Ureter (tissue), 1 donor: ENCODE measurements around the gene STRN4. TPM values are rescaled to one million over a fixed set of nuclear protein-coding genes. Genes with fewer than 3 reads are reported as not detected.

Source experiments
- DNase-seq: peaks from one replicate; pipeline ENCODE4 v3.0.0-alpha.2; 2020; ENCODE audit warnings: low spot score
- total RNA-seq: library from RNA; stranded (reverse); gene quantifications from one replicate; pipeline ENCODE4 v1.2.4, GENCODE V29; 2023
- donor health status: DM: yes; HTN: yes; CAD: no.

The STRN4 gene
- total RNA-seq, 1 donor from 2014 or later: 67.6 TPM

DNA sequence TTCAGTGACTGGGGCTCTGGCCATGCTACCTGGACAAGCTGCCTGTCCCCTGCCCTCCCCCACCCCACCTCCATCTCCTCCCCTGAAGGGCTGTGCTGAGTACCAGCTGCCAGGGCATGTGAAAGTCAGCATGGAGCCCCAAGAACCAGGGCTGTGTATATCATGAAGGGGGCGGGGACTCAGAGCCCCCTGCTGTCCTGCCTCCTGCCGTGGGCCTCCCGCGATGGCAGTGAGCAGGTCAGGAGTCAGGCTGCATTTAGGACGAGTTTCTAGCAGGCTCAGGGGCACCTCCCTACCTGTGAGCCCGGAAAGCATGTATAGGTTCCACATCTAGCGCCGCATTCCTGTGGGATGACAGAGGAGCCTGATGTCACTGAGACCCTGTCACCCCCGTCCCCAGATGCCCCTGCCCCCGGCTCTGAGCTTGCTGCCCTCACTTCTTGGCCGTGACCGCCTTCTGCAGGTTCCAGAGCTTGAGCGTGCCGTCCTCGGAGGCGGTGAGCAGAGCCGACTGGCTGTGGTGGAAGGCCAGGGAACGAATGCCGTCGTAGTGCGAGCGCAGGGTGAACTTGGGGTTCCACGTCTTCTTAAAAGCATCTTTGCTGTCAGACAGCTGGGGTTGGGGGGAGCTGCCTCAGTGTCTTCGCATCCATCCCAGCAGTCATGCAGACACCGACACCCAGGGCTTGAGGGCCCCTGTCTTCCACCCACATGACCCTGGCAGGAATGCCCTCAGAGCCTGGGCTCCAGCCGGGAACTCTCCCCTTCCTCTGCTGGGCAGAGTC lies 21.0 kb downstream of the STRN4 start:
- DNase-seq: no peak

DNA sequence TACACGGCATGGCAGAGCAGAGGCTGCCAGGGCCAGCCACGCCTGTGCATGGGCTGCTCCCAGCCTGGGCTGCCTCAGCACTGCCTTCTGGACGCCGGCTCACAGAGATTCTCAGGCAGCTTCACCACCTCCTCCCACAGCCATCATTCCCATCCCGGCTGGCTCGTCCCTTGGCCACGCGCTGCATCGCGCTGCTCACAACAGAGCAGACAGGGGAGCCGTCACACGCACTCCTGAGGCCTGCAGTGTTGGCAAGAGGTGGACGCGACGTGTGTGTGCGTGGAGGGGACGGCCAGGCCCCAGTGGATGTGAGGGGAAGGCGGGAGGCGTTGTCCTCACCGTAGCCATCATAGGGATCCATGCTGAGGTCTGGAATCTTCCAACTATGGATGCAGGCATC lies 21.8 kb downstream of the STRN4 start:
- no peak for DNase-seq

DNA sequence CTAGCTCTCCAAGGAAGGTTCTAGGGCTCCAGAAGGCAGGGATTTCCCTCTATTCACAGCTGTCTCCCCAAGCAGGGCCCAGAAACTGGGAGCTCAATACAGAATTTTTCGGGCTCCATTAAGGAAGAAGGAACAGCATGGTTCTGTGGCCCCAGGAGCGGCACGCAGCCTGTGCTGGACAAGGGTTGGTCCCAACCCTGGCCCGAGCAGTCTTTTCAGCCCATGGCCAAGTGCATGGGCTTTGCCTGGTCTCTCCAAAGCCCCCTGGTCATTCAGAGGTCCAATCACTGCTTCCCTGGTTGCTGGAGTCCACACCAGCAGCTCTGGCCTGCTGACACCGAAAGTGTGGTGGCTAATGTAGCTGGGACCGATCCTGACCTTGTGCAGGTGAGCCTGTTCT lies 22.8 kb downstream of the STRN4 start:
- no peak for DNase-seq

DNA sequence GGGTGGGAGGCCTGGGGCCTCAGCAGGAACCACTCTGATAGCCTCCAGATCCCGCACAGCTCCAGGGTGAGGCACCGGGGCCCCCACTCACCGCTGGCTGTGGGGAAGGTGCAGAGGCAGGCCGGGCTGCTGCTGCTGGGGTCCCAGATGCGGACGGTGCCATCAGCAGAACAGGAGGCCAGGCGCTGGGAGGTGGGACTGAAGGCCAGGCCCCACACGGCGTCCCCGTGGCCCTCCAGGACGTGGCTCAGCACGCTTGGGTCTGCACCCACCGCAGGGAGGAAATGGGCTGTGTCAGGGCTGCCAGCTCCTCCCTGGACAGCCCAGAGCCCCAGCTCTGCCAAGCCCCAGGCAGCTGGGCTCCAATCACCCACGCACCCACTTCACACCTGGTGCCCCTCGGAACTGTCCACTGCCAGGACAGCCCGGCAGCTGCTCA lies 23.2 kb downstream of the STRN4 start:
- no peak for DNase-seq

DNA sequence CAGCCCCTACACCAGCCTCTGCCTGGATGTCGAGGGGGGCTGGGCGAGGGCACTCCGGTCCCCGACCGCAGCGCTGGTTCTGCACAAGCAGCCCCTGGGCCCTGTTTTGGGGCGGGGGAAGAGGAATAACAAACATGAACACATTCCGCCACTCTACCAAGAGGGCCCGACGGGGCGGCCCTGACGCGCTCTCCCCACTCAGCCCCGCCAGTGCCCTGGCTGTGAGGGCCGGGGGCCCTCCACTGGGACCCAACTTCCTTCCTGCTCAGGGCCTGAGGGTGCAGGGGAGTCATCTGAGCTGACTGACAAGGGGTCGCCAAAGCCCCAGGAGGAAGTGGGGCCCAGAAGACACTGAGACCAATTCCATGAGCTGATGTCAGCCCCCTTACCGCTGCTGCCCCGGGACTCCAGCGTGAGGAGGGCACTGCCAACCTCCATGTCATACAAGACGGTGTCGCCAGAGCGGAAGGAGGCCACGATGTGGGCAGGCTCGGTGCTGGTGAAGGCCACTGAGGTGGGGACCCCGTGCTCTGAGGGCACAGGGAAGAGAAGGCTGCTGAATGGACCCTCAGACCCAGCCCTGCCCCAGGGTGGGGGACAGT lies 23.7 kb downstream of the STRN4 start:
- no peak for DNase-seq

DNA sequence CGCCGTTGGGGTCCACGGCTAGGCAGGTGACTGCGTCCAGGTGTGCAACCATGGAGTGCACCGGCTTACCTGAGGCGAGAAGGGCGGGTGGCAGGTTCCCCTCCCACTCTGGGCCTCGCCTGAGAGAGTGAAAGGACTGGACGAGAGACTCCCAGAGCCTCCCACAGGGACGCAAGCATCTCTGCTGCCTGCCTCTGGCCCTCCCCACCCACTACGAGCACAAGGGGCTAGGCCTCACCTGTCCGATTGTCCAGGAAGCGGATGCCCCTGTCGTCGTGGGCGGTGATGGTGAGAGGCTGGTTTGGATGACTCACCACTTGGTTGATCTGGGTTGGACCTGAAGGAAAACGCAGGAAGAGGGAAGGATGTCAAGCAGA lies 24.3 kb downstream of the STRN4 start:
- no peak for DNase-seq

DNA sequence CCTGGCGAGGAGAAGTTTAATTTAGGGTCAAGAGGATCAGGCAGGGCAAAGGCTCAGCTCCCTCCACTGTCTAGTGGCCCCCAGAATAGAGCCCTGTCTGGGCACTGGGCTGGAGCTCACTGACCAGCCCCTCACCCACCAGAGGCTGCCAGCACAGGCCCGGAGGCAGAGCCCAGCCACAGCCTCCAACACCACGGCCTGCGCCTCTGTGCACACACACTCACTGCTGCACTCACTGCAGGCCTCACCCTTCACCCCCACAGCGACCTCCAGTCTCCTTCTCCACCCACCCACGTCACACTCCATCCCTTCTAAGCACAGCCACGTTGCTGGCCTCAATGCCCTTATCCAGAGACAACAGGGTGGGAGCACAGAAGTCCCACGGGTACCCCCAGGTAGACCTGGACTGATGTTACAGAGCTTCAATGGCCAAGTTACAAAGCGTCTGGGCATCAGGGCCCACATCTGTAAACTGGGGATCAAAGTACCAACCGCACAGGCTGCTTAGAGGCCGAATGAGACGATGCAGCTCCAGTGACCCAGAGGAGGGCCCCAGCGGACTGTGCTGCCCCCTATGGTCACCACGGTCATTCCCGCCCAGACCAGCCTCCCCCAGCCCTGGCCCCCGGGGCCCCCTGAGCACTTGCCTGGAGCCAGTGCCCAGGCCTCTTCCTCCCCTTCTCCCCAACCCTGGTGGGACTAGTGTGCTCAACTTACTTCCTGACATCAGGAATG lies 24.8 kb downstream of the STRN4 start:
- DNase-seq: no peak

DNA sequence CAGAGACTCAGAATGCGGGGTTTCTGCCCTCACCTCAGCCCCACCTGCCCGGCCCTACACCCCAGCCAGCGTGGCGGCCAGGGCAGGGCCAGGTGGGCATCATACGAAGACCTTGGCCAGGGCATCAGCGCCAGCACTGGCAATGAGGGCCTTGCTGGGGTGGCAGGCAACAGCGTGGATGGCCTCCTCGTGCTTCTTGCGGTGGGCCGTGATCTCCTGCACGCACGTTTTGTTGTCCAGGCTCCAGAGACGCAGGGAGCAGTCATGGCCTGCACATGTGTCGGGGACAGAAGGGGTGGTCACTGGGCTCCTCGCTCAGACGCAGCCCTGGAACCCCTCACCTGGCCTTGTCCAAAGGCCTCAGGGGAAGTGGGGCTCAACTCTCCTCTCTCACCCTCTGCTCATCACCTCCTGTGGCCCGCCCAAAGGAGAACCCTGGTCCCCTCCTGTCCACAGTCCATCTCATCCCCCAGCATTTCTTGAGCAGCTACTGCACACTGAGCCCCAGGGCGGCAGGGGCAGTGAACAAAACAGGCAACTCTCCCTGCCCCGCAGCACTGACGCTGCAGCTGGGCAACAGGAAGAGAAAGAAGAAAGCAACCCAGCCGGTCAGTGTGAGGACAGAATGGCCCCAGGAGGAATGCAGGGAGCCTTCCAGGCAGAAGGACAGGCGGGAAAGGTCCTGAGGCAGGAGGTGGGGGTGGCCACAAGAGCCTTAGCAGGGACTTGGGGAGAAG lies 25.6 kb downstream of the STRN4 start:
- DNase-seq: no peak

DNA sequence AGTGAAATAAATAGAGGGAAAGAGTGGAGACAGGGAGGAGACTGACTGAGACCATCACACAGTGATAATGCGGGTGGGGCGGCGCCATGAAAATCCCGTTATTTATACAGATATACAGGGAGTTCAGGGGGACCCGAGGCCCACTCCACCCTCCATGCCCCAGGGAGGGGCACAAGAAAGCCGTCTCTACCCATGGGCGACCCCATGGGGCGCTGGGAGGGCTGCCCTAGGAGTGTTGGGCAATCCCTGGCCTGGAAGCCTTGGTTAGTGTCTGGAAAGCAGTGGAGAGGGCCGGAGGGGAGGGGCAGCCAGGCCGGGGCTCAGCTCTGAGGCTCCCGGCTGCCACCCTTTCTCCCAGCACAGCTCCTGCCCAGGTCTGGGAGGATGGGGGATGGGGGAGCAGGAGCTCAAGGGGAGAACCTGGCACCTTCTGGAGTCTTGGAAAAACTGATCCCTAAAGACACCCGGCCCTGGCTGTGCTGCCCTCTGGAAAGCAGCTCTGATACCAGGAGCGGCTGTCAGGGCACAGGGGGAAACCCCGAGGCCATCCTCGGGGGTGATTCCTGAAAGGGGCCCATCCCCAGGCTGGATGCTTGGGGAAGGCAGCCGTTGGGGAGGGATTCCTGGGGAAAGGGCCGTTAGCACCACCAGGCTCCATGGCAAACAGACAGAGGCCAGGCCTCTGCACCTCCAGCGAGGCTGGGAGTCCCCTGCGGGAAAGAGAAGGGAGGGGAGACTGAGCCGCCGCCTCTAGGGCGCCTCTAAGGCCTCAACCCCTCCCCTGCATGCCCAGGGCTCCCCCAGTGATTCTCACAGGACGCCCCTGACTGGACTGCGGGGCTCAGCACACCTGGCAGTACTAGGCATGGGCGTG lies 26.4 kb downstream of the STRN4 start:
- no peak for DNase-seq

DNA sequence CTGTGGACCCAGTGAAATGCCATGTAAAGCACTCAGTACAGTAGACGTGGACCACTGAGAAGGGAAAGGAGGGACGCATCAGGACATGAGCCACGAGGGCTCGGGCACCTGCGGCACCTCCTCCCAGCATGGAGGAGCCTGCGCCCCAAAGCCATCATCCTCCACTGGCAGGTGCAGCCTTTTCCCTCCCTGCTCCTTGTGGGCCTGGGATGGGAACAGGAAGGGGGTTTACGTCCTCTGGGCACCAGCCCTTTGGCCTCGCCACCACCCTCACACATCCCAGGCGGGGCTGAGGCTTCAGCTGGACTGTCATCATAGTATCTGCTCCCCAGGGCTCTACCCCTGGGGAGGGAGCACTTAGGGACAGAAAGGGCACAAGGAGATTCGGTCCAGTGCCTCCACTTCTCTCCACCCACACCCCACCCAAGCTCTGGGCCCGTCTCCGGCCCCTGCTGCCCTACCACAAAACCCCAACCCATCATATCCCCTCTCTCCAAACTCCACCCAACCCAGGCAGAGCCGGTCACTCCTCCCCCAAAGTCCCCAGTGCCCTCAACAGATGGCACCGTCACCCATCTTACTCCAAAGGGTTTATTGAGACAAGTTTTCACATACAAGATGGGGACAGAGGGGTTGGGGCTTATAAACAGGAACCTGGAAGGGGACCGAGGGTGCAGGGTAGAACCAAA lies 27.2 kb downstream of the STRN4 start:
- no peak for DNase-seq

DNA sequence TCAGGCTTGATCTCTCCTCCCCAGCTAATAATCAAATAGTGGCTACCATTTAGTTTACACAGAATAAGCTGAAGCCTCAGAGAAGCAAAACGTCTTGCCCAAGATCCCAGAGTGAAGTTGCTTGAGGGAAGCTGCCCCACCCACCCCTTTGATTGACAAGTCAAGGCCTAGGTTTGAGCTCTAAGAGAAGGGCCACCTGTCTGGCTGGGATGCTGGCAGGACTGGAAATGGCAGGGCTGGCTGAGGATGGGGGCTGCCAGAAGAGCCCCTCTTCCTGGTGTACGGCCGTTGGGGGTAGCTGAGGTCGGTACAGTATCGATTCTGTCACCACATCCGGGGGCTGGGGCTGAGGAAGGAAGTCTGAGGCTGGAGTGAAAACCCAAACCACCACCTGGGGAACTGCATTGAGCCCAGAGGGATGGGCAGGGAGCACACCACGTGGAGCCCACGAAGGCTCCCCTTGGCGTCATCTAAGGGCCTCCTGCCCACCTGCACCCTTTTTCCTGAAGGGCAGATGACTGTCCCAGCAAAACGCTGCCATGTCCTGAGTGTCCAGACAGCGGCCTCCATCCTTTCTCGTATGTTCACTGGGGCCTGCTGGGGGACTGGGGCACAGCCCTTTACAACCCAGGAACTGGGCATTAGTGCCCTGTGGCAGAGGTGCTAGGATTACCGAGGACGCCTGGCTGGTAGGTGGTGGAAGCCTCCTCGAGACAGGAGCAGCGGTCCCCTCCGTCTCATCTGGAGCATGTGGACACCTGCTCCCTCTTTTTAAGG lies 27.9 kb downstream of the STRN4 start:
- no peak for DNase-seq

DNA sequence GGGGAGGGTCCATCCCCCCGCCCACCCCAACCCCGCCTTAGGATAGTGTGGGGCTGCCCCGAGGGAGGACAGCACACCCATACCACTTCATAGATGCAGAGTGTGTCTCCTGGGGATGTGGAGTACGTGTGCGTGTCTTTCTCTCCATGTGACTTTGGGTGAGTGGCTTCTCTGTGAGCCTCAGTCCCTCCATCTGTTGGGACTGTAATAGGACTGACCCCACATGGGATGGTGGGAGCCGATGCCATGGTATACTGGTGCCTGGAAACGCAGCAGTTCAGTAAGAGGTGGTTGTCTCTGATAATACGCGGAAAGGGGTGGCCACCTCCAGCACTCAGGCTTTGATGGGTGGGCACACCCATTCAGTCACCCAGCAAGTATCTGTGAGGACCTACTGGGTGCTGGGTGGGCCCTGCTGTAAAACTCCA lies 28.5 kb downstream of the STRN4 start:
- DNase-seq: no peak

DNA sequence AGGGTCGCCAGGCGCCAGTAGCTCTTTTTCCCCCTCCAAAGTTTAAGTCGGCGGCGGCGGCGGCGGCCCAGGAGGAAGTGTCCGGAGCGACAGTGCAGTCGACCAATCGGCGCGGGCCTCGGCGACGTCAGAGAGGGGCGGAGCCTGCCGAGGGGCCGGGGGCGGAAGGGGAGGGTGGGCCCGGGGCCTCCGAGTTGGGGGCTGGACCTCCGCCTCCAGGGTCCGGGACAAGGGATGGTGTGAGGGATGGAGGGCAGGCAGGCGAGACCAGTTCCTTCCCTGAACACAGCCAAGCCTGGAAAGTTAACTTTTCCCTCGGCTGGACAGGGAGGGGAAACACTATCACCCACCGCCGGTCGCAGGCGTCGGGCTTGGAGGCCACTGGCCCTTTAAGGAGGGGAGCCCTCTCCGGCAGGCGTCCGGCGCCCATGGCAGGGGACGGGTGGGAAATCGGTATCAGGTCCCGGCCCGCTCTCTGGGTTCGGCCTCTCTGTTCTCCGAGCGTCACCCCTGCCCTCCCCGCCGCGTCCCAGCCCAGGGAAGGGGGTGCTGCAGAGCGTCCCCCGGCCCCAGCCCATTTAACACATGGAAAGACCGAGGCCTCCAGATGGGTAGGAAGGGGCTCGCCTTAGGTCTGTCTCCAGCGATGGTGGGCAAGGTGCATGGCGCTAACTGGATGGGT lies 29.1 kb downstream of the STRN4 start, which contains the start of gene PRKD2:
Gene PRKD2 (minus strand): TSS at position 81 of the 682 bp plus-strand sequence. CDS start 744 bp downstream, outside the sequence.
- peak; percentile 94 for DNase-seq

DNA sequence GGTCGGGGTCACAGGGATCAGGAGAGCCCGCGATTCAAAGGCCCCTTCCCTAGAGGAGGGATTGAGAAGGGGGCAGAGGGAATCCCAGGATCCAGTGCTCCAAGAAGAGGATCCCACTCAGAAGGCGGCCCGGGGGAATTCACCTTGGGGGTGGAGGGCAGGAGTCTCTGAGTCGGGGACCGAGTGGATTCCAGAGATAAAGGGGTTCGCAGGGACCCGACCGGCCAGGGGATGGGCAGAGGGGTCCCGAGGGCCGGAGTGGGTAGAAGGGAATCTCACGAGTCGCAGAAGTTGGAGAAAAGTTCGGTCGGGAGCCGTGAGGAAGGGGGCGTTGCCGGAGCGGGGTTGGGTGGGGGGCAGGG lies 29.6 kb downstream of the STRN4 start:
- no peak for DNase-seq

DNA sequence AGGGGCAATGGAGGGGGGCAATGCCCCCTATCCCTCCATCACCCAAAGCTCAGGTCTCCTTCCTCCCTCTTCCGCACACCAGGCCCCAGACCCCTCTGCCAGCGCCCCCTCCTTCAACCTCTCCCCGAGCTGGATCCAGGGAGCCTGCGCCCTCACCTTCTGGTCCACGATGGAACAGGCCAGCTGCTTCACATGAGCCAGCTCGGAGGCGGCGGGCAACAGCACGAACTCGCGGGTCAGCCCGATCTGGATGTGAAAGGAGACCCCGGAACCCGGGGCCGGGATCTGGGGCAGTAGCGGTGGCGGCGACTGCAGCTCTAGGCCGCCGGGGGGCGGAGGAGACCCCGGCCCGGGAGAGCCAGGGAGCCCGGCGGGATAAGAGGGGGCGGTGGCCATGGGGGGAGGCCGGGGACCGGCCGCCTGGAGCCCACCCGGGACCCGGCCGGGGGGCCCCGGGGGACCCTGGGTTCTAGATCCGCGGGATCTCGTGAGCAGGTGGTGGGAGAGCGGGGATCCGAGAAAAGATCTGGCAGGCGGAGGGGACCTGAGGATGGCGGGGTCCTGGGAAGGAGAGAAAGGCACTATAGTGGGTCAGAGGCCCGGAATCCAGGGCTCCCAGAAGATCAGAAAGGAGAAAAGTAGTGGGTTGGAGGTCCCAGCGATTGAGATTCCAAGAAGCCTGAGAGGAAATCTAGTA lies 30.1 kb downstream of the STRN4 start:
- DNase-seq: no peak

DNA sequence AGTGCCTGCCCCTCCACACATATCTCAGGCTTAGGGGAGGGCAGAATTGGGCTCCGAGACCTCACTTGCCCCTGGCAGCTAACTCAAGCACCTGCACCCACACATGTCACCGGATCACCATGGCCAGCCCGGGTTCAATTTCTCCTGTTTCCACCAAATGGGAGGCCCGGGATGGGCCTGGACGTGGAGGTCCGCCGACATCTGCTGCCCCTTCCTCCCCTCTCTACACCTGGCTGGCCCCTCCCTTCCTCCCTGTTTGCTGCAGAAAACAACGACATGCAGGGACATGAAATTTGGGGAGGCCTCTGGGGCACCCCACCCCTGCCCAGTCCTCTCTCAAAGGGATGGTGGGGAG lies 30.7 kb downstream of the STRN4 start:
- no peak for DNase-seq

DNA sequence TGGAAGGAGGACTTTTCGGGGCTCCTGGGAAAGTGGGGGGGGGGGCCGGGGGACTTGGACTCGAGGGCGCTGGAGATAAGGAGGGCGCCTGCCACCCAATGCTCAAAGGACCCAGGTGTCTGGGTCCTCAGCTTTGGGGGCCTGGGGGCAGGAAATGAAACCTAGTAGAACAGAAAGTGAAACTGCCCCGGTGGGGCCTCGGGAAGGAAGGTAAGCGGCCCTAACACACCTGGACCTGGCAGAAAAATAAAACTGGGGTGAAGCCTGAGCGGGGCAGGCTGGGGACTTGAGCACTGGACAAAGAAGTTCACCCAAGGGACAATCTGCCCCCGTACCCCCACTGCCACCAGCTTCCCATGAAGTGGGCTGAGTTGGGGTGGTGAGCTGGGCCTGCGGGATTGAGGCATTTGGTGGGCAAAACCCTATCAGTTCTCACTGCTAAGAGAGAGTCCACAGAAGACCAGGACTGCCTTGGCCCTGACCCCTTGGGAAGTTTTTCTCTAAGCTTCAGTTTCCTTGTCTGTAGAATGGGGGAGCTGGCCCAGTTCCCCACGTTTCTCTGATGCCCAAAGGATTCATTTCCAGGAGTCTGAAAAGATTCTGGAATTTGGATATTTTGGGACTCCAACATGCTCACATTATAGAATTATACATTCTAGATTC lies 31.7 kb downstream of the STRN4 start:
- DNase-seq: no peak
